Keratinocyte (primary cell): ENCODE data around the gene IGF1R. TPM values are rescaled to one million over a fixed set of nuclear protein-coding genes. Genes with fewer than 3 reads are reported as not detected.

ENCODE experiments used
- DNase-seq: peaks from one replicate; pipeline ENCODE4 v3.0.0-alpha.2; 2011; ENCODE audit warnings: low read depth, missing footprints, low spot score
- FAIRE-seq: peaks from 2 replicates; lab custom pipeline; 2011; peaks lifted over from hg19 to GRCh38; lab: Jason Lieb, UNC
- H2AFZ ChIP-seq: 2 replicates; pipeline ENCODE4 v1.6.0; 2012; ENCODE audit warnings: low read length, control low read depth, inconsistent platforms; ENCODE audit not compliant: control insufficient read depth
- H3K27ac ChIP-seq: 2 replicates; pipeline ENCODE4 v1.5.1; 2011; ENCODE audit warnings: low read length; ENCODE audit not compliant: control insufficient read depth, insufficient read depth
- H3K27me3 ChIP-seq: 3 replicates; pipeline ENCODE4 v1.6.0; 2011; ENCODE audit warnings: low read length; ENCODE audit not compliant: control insufficient read depth, insufficient read depth; ENCODE audit errors: extremely low read depth
- H3K36me3 ChIP-seq, 2 experiments: 2 replicates in 1 of 2; 3 replicates in 1 of 2; pipeline ENCODE4 v1.5.1; 2011; ENCODE audit warnings: low read length in 2 of 2, mild to moderate bottlenecking in 1 of 2; ENCODE audit not compliant: control insufficient read depth in 2 of 2, insufficient read depth in 2 of 2; ENCODE audit errors: extremely low read depth in 1 of 2
- H3K4me1 ChIP-seq: 3 replicates; pipeline ENCODE4 v1.5.1; 2011; ENCODE audit warnings: low read length; ENCODE audit not compliant: control insufficient read depth, insufficient read depth; ENCODE audit errors: extremely low read depth
- H3K4me2 ChIP-seq: 3 replicates; pipeline ENCODE4 v1.6.0; 2011; ENCODE audit warnings: low read depth, low read length; ENCODE audit not compliant: control insufficient read depth, insufficient read depth; ENCODE audit errors: extremely low read depth
- H3K4me3 ChIP-seq, 3 experiments: fragments of 200-600 bp in 1 of 3; sonication (generic) in 1 of 3; 2 replicates in 2 of 3; 3 replicates in 1 of 3; pipeline ENCODE4 v1.5.1; 2011 to 2016; ENCODE audit warnings: low read length in 3 of 3, mild to moderate bottlenecking in 3 of 3, control low read depth in 2 of 3, inconsistent platforms in 1 of 3, low read depth in 1 of 3, mixed read lengths in 1 of 3, mixed run types in 1 of 3, moderate library complexity in 1 of 3; ENCODE audit not compliant: control insufficient read depth in 2 of 3, insufficient read depth in 2 of 3; ENCODE audit errors: extremely low read depth in 1 of 3
- H3K79me2 ChIP-seq: 2 replicates; pipeline ENCODE4 v1.6.0; 2012; ENCODE audit warnings: low read length; ENCODE audit not compliant: control insufficient read depth, insufficient read depth
- H3K9ac ChIP-seq: 3 replicates; pipeline ENCODE4 v1.6.0; 2011; ENCODE audit warnings: low read length; ENCODE audit not compliant: control insufficient read depth, insufficient read depth; ENCODE audit errors: extremely low read depth
- H3K9me1 ChIP-seq: 3 replicates; pipeline ENCODE4 v1.6.0; 2011; ENCODE audit warnings: low read length; ENCODE audit not compliant: control insufficient read depth, insufficient read depth; ENCODE audit errors: extremely low read depth
- H3K9me3 ChIP-seq: 2 replicates; pipeline ENCODE4 v1.5.1; 2012; ENCODE audit warnings: low read depth, low read length; ENCODE audit not compliant: control insufficient read depth
- H4K20me1 ChIP-seq: 3 replicates; pipeline ENCODE4 v1.6.0; 2011; ENCODE audit warnings: low read length; ENCODE audit not compliant: control insufficient read depth, insufficient read depth; ENCODE audit errors: extremely low read depth
- EZH2 ChIP-seq: IDR thresholded peaks from one replicate; pipeline ENCODE4 v1.6.1; 2012; ENCODE audit warnings: inconsistent platforms, mild to moderate bottlenecking, low read length, moderate library complexity
- dilution Hi-C: fragments of 300-500 bp; cut with MboI; formaldehyde crosslinking; loops from one replicate; pipeline ENCODE4 v1.7.0; 2020; ENCODE audit warnings: low sequenced_read_pairs; ENCODE audit not compliant: extremely low pct_ligation_motif_present
- polyA plus RNA-seq, 5 experiments: library from polyadenylated mRNA; depleted of rRNA in 3 of 5; stranded (reverse) in 3 of 5; stranded (forward) in 1 of 5; unstranded in 1 of 5; fragments of >200 nt; gene quantifications; 1 replicate in 1 of 5; 2 replicates in 3 of 5; 3 replicates in 1 of 5; pipeline versions ENCODE4 v1.2.1 to v1.2.3, GENCODE V29; 2011 to 2012; ENCODE audit warnings: missing spikeins in 2 of 5, low read depth in 1 of 5, low replicate concordance in 1 of 5
- TF ChIP-seq, protein P1 (sequence below), 3 experiments: IDR thresholded peaks in 1 of 3; conservative IDR thresholded peaks in 1 of 3; optimal IDR thresholded peaks in 1 of 3; 2 replicates in 2 of 3; 3 replicates in 1 of 3; pipeline versions ENCODE3 to v1.5.1; 2011; ENCODE audit warnings: low read length in 3 of 3, mild to moderate bottlenecking in 3 of 3, moderate library complexity in 2 of 3, control low read depth in 1 of 3, inconsistent platforms in 1 of 3; ENCODE audit not compliant: insufficient read depth in 2 of 3; ENCODE audit errors: extremely low read depth in 1 of 3

Gene IGF1R
- polyA plus RNA-seq, 1 donor (not counting 4 experiments of a cell fraction or from before 2014, with no cell fraction given) = 14.5 TPM

- peak; percentile 73 for FAIRE-seq
- TF ChIP-seq, protein P1, sequence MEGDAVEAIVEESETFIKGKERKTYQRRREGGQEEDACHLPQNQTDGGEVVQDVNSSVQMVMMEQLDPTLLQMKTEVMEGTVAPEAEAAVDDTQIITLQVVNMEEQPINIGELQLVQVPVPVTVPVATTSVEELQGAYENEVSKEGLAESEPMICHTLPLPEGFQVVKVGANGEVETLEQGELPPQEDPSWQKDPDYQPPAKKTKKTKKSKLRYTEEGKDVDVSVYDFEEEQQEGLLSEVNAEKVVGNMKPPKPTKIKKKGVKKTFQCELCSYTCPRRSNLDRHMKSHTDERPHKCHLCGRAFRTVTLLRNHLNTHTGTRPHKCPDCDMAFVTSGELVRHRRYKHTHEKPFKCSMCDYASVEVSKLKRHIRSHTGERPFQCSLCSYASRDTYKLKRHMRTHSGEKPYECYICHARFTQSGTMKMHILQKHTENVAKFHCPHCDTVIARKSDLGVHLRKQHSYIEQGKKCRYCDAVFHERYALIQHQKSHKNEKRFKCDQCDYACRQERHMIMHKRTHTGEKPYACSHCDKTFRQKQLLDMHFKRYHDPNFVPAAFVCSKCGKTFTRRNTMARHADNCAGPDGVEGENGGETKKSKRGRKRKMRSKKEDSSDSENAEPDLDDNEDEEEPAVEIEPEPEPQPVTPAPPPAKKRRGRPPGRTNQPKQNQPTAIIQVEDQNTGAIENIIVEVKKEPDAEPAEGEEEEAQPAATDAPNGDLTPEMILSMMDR (optimal IDR thresholded peaks at IDR 0.05 in 1 of 3, IDR thresholded peaks at IDR 0.05 in 1 of 3, conservative IDR thresholded peaks at IDR 0.05 in 1 of 3; ENCODE audit: extremely low read depth in 1 of 3, insufficient read depth in 2 of 3, low read length in 3 of 3) = peak in 1 of 3 experiments; percentile 26
- no peak for TF ChIP-seq EZH2
- H3K4me1 ChIP-seq = peaks cover 15% of the 10 kb centered on the region
- dilution Hi-C loops = no loop called here
- no peak overlapping the region for H2AFZ ChIP-seq
- no peak overlapping the region for H3K27ac ChIP-seq
- H3K9me3 ChIP-seq = no peaks in the 10 kb centered on the region
- H4K20me1 ChIP-seq = no peaks in the 10 kb centered on the region
- peak; percentile 58 for DNase-seq
- no peak overlapping the region for H3K4me2 ChIP-seq
- no peak overlapping the region for H3K4me3 ChIP-seq
- H3K9me1 ChIP-seq = no peaks in the 10 kb centered on the region
- H3K9ac ChIP-seq = no peak overlapping the region
- no peaks in the 10 kb centered on the region for H3K79me2 ChIP-seq
- no peaks in the 10 kb centered on the region for H3K27me3 ChIP-seq
- H3K36me3 ChIP-seq = peaks cover 31 to 38% of the 10 kb centered on the region in 2 experiments
Measured at GRCh38 chr15:98914626-98915025, 266.3 kb downstream of the IGF1R start.

DNA sequence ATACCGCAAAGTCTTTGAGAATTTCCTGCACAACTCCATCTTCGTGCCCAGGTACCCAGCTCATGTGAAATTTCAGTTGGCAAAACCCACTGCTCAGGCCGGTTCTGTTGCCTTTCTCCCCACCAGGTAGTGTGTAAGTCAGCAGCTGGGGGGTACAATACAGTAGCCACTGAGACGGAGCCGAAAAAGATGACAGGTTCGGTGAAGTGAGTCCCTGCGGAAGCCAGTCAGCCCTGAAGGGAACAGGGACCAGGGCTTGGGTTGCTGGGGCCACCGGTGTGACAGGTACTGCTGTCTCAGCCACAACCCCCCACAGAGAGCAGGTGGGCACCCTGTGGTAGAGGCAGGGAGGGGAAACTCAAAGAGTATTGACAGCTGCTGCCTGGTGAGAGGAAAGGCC is 268.5 kb downstream of the IGF1R start:
- Histone ChIP-seq H3K79me2 (no peaks in the 10 kb centered on the region), H3K9me1 (no peaks in the 10 kb centered on the region), H2AFZ (no peak overlapping the region), H3K27ac (no peak overlapping the region), H3K4me2 (no peak overlapping the region), H4K20me1 (no peaks in the 10 kb centered on the region), H3K9me3 (no peaks in the 10 kb centered on the region), H3K27me3 (no peaks in the 10 kb centered on the region), H3K4me1 (peaks cover 15% of the 10 kb centered on the region), H3K36me3 (peaks cover 24 to 26% of the 10 kb centered on the region in 2 experiments), H3K4me3 (no peak overlapping the region), H3K9ac (no peak overlapping the region)
- DNase-seq (no peak), FAIRE-seq (no peak)
- TF ChIP-seq, protein P1 (optimal IDR thresholded peaks at IDR 0.05 in 1 of 3, IDR thresholded peaks at IDR 0.05 in 1 of 3, conservative IDR thresholded peaks at IDR 0.05 in 1 of 3; ENCODE audit: extremely low read depth in 1 of 3, insufficient read depth in 2 of 3, low read length in 3 of 3) = no peak
- TF ChIP-seq EZH2 = no peak
- dilution Hi-C loops = no loop called here
